ENCODE results near the gene CDRT15L2.
"Not testable (repeated sequence)": the region's sequence is repeated elsewhere in the genome, so short reads cannot be mapped to it uniquely, and the experiment has no call there.

CDRT15L2 gene

DNA sequence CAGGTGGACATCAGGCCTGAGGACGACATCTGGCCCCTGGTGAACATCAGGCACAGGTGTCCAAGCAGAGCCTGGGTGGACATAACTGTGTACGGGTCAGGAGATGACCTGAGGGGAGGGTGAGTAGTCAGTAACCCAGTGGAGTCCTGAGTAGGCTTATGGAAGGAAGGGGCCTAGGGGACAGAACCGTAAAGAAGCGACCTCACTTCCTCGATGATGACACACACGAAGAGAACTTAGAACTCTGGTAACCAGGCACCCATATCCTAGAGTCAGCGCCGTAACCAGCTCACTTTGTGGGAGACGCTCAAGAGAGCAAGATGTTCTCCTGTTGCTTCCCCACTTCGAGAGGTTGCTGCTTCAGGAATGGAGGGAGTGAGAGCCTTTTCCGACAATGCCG, at the start of gene CDRT15L2:
CDRT15L2 (plus strand) TSS at position 301 of the 400 bp plus-strand sequence; CDS start at position 321, 20 bp downstream.
- in situ Hi-C loops (cut with MboI; ENCODE audit: low pct_unique_long_range_greater_than_20kb, low sequenced_read_pairs, unreplicated experiment); DNase-seq (ENCODE audit: low spot score): not testable (repeated sequence)

DNA sequence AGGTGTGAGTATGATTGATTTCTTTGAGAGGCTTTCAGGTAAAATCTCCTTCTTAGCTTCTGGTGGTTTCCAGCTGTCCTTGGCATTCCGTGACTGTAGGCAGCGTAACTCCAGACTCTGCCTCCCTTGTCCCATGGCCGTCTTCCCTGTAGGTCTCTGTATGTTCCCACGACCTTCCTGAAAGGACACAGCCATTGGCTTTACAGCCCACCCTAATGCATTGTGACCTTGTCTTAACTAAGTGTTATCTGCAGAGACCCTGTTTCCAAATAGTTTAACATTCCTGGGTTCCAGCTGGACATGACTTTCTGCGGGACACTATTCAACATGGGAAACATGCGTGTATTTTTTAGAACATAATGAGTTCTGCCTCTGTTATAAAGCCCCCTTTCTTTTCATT, 49.4 kb upstream of the CDRT15L2 start:
- DNase-seq (ENCODE audit: low spot score); in situ Hi-C loops (cut with MboI; ENCODE audit: low pct_unique_long_range_greater_than_20kb, low sequenced_read_pairs, unreplicated experiment): not testable (repeated sequence)

DNA sequence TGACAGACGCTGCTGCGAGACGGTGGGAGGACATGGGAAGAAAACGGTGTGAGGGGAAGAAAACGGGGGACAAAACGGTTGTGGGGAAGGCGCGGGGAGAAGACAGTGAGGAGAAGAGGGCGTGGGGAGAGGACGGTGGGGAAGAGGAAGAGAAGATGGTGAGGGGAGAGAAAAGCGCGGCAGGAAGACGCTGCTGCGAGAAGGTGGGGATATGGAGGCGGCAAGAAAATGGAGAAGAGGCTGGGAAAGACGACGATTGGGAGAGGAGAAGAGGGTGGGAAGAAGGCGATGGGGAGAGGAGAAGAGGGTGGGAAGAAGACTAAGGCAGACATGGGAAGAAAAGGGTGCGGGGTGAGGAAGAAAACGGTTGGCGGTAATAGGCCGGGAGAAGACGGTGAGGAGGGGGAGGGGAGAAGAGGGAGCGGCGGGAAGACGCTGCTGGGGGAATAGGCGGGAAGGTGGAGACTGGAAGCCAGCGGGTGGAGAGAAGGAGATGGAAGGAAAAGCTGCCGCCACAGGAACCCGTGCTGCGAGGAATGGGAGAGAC, 46.9 kb upstream of the CDRT15L2 start:
- in situ Hi-C loops (cut with MboI; ENCODE audit: low pct_unique_long_range_greater_than_20kb, low sequenced_read_pairs, unreplicated experiment); DNase-seq (ENCODE audit: low spot score): not testable (repeated sequence)

DNA sequence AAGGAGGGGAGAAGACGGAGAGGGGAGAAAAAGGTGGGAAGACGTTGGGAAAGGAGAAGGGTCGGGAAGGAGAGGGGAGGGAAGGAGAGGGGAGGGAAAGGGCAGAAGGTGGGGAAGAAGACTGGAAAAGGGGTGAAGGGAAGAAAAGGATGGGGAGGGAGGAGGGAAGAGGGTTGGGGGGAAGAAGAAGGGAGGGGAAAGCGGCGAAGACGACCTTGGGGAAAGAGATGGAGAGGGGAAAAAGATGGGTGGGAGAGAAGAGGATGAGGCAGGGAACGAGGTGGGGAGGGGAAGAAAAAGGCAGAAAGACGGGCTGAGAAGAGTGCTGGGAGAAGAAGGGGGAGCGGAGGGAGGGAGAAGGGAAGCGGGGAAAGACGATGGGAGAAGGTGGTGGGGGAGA, 46.3 kb upstream of the CDRT15L2 start:
- in situ Hi-C loops (cut with MboI; ENCODE audit: low pct_unique_long_range_greater_than_20kb, low sequenced_read_pairs, unreplicated experiment) = not testable (repeated sequence)

DNA sequence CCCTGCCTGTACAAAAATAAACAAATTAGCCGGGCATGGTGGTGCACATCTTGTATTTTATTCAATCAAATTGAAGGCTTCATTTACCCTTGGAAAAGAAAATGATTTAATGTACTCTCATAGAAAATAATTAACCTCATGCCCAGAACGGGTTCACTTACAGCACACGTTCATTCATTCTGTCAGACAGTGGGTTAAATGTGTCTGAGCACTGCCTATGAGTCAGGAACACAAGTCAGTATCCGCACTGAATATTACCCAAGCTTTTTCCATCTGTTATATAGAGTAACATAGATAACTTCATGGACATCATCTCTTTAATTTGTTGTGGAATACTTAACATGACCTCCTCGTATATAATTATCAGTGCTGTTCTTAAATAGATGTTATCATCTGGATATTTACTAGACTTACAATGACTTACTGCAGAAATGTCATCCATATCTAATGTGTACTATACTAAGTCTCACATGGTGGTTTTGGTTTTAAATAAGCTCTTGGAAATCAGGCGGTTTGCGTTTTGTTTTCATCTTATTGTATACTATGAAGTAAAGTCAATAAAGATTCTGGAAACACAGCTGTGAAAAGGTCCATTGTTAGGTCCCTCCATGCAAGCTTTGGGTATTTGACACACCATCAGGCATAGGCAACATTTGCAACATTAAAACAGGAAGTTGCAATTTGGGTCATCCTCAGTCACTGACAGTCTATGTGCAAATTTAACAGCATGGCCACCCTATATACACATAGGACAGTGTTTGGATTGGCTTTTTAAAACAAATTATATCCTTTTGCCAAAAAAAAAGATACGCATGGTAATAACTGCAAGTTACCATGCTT, 44.6 kb upstream of the CDRT15L2 start:
- DNase-seq (ENCODE audit: low spot score); in situ Hi-C loops (cut with MboI; ENCODE audit: low pct_unique_long_range_greater_than_20kb, low sequenced_read_pairs, unreplicated experiment): not testable (repeated sequence)

More for the DNA sequence above, 46.3 kb upstream of the CDRT15L2 start:
- DNase-seq (ENCODE audit: low spot score) = not testable (repeated sequence)

DNA sequence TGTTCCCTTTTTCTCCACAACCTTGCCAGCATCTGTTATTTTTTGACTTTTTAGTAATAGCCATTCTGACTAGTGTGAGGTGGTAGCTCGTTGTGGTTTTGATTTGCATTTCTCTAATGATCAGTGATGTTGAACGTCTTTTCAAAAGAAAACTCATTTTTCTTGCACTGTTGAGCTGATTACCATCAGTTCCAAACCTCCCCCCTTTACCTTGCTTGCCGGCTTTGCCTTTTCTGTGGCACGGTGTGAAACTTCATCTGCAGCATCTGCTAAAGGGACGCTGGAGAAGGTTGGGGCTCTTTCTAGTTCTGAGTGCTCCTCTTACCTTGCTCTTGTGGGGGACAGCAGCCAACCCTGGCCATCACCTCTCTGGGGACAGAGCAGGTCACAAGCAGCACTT, 39.1 kb upstream of the CDRT15L2 start:
- DNase-seq (ENCODE audit: low spot score); in situ Hi-C loops (cut with MboI; ENCODE audit: low pct_unique_long_range_greater_than_20kb, low sequenced_read_pairs, unreplicated experiment): not testable (repeated sequence)

DNA sequence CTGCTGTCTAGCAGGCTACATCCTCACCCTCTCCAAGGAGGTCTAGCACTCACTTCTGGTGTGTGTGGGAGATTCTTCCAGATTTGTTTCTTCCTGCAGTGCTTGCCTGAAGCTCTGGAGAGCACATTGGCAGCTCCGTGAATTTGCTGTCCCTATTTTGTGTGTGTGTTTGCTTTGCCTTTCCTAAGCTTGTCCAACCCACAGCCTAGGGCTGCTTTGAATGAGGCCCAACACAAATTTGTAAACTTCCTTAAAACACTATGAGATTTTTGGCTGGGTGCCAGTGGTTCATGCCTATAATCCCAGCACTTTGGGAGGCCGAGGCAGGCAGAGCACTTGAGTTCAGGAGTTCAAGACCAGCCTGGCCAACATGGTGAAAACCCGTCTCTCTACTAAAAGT, 38.7 kb upstream of the CDRT15L2 start:
- DNase-seq (ENCODE audit: low spot score); in situ Hi-C loops (cut with MboI; ENCODE audit: low pct_unique_long_range_greater_than_20kb, low sequenced_read_pairs, unreplicated experiment): not testable (repeated sequence)

DNA sequence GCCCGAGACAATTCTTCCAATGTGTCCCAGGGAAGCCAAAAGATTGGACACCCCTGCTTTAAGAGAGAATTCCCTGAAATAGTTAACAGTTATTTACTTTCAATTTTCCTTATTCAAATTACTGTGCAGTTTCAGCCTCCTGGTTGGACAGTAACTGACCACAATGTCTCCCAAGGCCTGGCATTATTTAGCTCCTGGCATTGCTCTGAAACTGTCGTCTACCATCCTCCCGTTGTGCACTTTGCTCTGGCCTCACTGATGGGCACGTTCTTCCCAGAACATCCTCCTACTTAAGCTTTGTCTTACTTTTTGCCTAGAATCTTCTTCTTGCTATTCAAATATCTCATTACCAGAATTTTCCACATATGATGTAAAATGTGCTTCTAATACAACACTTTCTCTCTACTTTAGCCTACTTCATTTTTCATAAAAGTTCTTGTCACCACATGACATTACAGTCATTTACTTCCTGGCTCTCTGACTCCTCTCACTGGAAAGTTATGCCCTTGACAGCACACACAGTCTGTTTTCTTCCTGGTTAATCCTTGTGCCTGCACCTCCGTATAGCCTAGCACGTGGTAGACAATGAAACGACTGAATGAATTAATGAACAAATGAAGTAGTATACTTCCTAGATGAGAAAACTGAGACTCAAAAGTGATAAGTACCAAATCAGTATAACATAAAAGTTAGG, 37.5 kb upstream of the CDRT15L2 start:
- in situ Hi-C loops (cut with MboI; ENCODE audit: low pct_unique_long_range_greater_than_20kb, low sequenced_read_pairs, unreplicated experiment); DNase-seq (ENCODE audit: low spot score): not testable (repeated sequence)

DNA sequence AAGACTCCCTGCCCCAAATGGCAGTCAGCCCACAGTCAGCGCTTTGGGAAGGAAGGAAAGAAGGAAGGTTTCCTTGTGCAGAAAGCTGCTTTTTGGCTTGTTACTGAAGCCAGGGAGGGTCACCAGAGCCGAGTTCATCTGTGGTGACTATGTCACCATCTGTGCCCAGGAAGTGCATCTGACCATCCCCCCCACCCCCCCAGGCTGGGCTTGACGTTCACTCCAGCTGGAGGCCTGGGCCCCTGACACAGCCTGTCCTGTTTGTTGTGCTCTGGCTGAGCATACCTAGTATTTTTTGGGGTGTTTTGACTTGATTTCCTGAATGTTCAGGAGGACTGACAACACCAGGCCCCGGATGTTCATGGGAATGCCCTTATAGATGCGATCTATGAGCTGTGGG, 31.6 kb upstream of the CDRT15L2 start:
- in situ Hi-C loops (cut with MboI; ENCODE audit: low pct_unique_long_range_greater_than_20kb, low sequenced_read_pairs, unreplicated experiment) = not testable (repeated sequence)

DNA sequence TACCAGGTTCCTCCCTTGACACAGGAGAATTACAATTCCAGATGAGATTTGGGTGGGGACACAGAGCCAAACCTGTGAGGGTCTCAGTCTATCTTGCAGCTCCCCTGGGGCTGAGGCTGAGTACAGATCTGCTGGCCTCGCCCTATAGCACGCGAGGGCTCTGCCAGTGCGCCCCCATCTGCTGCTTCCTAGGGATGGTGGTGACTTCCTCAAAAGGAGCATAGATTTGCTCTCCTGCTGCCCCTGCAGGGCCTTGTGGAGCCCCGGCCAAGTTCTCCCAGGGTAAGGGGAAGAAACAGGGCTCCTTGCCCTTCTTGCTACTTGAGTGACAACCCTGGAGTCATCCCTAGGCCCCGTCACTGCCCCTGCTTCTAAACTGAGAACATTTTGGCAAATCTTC, 26.6 kb upstream of the CDRT15L2 start:
- in situ Hi-C loops (cut with MboI; ENCODE audit: low pct_unique_long_range_greater_than_20kb, low sequenced_read_pairs, unreplicated experiment); DNase-seq (ENCODE audit: low spot score): not testable (repeated sequence)

More for the DNA sequence above, 31.6 kb upstream of the CDRT15L2 start:
- DNase-seq (ENCODE audit: low spot score) = not testable (repeated sequence)

DNA sequence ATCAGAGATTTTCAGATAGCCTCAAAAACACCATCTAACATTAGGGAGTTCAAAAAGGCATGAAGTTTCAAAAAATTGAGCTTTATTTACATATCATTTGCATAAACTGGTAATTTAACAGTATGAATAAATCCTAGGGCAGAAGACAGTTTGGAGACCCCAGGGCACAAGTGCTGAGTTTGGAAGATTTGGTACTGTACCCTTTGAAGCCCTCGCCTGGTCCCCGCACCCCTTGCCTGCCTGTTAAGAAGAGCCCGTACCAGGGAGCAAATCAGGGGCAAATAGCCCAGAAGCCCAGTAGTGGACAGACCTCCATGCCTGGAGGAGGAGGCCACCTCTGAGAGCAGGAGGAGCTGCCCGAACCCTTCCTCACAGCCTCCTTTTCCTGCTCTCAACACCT, 24.8 kb upstream of the CDRT15L2 start:
- in situ Hi-C loops (cut with MboI; ENCODE audit: low pct_unique_long_range_greater_than_20kb, low sequenced_read_pairs, unreplicated experiment); DNase-seq (ENCODE audit: low spot score): not testable (repeated sequence)

DNA sequence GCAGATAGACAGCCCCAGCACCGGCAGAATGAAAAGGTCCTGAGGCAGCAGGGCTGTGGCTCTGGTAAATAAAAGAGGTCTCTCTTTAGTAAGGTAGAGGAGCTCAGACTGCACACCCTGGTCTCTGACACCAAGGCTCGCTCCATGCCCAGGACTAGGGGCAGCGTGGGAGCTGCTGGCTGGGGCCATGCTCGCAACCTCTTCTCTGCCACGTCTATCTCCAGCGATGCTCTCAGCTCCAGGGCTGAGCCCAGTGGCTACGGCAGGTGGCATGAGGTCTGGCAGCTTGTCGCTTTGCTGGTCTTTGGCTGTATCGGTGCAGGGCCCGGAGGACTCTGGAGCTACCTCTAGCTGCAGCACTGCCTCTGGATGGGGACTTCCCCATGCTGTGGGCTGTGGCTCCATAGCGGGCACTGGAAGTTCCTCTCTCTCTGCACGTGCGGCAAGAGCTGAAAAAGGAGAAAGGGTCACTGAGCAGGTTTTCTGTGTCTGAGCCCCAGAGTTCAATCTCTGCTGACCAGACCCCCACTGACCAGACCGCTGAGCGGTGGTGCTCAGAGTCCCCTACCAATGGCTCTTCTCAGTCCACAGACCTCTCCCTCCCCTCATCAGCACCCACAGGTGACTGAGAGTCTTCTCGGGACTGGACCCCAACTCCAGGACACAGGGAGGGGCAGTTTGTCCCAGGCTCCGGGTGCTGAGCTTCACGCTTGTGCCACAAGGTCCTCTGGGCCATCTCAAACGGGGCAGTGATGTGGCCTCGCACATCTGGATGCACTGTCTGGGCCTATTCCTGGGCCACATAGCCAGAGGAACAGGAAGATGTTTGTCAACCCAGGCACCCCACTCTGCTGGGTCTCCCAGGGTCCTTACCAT, 24.2 kb upstream of the CDRT15L2 start:
- in situ Hi-C loops (cut with MboI; ENCODE audit: low pct_unique_long_range_greater_than_20kb, low sequenced_read_pairs, unreplicated experiment) = not testable (repeated sequence)

DNA sequence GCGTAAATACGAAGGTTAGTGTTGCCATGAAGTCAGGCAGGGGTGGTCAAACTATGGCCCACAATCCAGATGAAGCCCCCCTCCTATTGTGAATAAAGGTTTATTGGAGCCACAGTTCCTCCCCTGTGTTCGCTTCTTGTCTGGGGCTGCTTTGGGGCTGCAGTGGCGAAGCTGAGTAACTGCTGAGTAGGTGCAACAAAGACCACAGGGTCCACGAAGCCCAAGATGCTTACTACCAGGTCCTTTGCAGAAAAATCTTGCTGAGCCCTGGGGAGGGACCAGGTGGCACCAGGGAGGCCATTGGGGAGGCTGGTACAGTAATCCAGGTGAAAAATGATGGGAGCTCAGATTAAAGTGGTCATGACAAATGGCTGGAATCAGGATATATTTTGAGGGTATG, 21.4 kb upstream of the CDRT15L2 start:
- DNase-seq (ENCODE audit: low spot score); in situ Hi-C loops (cut with MboI; ENCODE audit: low pct_unique_long_range_greater_than_20kb, low sequenced_read_pairs, unreplicated experiment): not testable (repeated sequence)

More for the DNA sequence above, 24.2 kb upstream of the CDRT15L2 start:
- DNase-seq (ENCODE audit: low spot score) = not testable (repeated sequence)

DNA sequence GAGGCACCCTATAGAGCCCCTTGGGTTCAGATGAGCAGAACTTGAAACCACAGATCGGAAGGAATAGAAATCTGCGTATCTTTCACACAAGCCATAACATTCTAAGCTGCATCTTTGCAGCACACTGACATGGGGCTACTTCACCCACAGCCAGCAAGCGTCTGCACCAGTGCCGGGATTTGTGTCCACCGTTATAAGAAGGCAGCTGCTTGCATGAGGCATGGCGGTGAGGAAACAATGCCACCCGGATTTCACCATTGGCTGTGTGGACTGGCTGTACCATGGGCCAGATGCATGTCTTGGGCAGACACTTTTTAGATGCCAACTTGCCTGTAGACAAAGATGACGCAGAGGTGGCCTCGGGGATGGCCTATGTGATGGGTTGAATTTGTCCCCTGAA, 20.5 kb upstream of the CDRT15L2 start:
- DNase-seq (ENCODE audit: low spot score); in situ Hi-C loops (cut with MboI; ENCODE audit: low pct_unique_long_range_greater_than_20kb, low sequenced_read_pairs, unreplicated experiment): not testable (repeated sequence)

All from GM13977 (cell line).